A204.1 (cell line): ENCODE data around the gene RIN1.
"Not testable (repeated sequence)": the region's sequence is repeated elsewhere in the genome, so short reads cannot be mapped to it uniquely, and the experiment has no call there.

Source experiments
- FAIRE-seq: peaks from 2 replicates; lab custom pipeline; 2012; peaks lifted over from hg19 to GRCh38; lab: Jason Lieb, UNC

RIN1 gene

DNA sequence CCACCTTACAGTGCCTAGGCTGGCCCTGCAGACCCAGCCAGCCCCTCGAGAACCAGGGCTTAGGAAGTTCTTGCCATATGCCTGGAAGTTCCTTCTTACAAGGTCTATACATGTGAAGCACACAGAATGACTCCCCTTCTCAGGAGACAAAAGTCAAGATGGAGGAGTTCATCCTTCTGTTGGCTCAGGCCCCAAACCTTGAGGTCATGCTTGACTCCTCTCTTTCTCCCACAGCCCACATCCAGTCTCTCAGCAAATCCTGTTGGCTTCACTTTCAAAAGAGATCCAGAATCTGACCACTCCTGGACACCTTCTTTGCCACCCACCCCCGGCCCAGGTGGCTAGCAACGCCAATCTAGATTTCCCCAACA lies 17.6 kb downstream of the RIN1 start:
- FAIRE-seq, result no peak

DNA sequence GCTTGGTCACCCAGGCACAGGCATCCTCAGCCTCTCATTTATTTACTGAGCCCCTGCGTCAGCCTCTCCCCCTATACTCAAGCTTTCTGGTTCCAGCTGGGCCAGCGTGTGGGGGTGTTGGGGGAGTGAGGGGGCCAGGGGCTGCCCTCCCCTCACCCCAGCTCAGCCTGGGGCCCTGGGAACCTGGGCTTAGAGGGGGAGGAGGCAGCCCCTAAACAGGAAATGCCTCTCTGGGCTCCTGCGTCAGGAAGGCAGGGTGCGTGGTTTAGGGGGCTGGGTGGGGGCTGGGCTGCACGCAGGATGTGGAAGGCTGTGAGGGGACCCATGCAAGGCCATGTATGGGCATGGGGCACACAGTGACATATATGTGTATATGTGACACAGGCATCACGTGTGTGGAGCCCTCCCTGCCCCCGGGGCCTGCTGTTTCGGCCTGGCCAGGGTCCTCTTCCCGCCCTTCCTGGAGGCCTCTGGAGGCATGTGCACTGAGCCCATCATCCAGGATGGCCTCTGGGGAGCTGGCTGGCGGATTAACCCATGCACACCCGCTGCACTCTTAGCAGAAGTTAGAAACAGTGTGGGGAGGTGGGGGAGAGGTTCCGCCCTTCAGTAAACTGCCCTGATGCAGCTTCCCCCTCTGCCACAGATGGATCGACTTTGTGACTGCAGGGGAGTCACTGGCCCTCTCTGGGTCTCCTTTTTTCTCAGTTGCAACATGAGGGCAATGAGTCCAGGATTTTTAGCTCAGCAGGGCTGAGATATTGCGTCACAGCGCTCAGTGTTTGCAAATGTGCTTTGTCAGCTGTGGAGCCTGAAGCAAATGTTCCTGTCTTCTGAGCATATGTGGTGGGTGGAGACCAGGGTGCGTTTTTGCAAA lies 18.3 kb downstream of the RIN1 start:
- no peak for FAIRE-seq

- FAIRE-seq, result no peak
Observed at GRCh38 chr11:66317322-66317722, 18.9 kb downstream of the RIN1 start.

DNA sequence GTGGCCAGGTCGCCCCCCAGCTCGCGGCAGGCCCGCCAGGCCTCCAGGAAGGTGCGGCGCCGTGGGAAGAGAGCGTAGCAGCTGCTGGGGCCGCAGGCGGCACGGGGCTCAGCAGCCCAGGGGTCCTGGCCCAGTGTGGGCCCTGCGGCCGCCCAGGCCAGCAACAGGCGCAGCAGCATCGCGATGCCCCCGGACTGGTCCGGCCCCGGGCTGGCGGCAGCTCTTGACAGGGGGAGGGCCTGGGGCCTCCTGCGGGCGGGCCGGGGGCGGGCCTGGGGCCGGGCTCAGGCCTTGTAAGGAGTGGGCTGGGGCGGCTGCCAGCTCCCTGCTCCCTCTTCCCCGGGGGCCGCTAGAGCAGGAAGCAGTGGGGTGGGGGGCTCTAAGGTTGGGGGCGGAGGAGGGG lies 19.4 kb downstream of the RIN1 start, which contains the start of gene CD248:
Gene CD248, minus strand, starts transcription at position 196 of the 403 bp plus-strand sequence. Its CDS starts 17 bp downstream, at position 179.
- no peak for FAIRE-seq

GRCh38 chr11:66315921-66316811 lies 20.1 kb downstream of the RIN1 start:
- FAIRE-seq, result no peak

DNA sequence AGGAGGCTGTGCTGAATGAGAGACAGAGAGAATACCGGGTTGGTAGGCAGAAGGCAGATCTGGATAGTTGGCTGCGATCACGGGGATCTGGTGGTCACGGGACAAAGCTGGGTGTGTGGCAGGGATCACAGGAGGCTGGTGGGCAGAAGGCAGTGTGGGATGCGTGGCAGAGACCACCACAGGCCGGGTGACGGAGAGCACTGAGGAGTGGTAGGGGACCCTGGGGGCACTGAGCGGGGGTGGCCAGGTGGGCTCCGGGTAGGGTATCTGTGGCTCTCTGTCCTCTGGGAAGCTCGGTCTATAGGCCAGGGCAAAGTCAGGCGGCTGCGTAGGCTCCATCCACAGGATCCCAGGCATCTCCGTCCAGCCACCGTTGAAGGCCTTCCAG lies 20.7 kb downstream of the RIN1 start:
- FAIRE-seq, result no peak

DNA sequence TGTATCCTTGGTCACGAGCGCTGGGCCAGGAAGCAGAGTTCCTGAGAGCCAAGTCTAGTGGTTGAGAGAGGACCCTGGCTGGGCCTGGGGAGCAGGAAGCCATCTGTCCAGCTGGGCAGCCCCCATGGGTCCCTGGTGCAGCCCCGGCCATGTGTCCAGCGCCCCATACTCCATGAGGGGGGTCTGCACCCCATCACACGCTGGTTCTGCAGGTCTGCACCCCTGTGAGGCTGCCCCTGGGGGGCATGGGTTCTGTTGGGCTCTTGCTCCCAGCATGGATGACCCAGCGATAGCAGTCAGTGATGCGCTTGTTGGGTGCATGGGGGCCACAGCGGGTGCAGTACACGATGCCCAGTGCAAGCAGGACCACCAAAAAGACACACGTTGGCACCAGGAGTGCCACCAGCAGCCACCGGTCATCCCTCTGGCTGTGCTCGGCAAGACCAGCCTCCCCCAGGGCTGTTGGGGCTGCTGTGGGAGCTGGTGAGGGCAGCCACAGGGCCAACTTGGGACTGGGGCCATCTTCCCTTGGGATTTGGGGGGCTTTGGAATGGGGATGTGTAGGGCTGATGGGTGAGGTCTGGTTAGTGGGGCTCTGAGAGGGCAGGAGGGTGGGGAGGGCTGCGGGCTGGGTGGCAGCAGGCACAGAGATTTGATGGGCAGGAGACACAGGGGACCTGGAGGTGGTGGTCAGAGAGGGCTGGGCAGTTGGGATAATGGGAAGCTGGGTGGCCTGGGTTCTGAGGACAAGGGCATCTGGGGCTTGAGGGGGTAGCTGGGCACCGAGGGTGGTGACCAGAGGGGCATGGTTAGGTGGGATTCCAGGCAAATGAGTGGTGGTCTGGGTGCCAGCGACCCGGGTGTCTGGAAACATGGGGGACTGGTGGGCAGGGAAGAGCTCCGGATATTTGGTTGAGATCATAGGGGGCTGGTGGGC lies 21.4 kb downstream of the RIN1 start:
- no peak for FAIRE-seq

DNA sequence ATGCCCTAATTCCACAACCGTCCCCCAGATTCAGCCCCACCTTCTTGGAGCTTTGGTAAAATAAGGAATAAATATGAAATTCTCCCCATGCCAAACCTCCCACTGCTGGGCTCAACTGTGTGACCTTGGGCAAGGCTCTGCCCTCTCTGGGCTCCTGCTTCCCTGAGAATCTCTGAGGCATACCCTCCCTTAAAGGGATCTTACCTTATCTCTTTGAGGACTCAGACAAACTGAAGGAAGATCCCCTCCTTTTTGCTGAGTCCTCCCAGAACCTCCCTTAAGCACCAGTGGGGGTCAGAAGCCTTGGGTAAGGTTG lies 22.1 kb downstream of the RIN1 start:
- FAIRE-seq, result no peak

DNA sequence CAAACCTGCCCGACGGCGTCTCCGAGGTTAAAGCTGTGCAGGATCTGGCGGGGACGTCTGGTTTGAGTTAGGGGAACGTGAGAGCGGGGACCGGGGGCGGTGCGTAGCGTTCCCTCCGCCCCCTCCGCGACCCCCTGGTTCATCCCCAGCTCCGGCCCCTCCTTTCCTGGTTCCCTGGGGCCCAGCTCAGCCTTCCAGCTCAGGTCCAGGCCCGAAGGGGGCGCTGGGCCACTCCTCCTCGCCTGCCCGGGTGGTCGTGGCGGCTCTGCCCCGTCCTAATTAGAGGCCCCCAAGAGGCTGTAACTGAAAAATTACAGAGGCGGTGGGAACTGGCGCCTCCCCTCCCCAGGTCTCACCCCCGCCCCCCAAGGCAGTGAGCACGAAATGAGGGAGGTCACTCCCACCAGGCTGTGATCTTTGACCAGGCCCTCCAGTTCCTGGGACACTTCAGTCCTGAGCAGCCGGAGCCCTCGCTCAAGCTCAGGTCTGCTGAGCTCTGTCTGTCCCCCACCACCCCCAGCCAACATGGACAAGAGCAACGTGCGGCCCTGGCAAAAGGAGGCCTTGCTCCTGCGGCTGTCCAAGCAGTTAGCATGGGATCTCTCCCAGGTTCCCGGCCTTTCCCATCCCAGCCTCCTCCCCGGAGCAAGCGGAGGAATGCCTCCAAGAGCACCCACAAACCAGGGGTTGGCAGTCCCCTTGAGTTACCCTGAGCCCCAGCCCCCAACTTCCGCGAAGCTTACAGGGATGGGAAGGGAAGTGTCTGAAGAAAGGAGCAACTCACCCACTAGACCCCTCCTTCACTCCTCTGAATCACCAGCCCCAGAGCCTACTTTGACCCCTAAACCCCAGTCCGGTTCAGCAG lies 22.7 kb downstream of the RIN1 start:
- FAIRE-seq, result no peak

DNA sequence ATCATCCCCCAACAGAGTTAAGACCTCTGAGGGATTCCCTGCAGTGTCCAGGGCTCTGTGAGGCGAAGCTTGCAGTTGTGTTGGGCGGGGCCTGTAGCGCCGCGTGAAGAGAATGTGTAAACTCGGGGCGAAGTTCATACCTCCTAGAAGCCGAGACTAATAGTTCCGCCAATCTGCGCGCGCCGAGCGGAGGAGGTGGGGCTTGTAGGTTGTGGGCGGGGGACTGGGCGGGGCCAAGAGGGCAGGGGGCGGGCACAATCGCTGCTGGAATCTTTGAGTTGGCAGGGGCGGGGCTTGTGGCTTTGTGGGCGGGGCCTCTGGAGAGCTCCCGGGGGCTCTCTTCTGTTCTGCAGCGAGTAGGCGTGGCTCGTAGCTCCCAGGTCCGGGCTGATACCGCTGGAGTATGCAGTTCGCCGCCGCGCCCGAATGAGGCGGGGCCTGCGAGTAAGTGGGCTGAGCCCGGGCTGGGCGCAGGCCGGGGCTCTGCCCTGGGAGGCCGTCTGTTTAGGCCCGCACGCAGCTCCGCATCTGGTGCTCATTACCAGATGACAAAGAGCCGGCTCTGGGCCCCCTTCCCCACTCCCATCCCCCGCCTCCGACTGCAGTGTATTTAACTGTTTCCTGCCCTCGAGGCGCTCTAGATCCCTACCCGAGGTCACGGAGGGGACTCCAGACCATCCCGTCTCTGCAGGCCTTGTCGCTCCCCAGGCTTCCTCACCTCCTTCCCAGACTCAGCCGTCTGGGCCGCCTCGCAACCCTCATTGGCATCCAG lies 23.5 kb downstream of the RIN1 start:
- no peak for FAIRE-seq

- FAIRE-seq, result peak; percentile 27
Observed at GRCh38 chr11:66311965-66312548, 24.2 kb downstream of the RIN1 start.

DNA sequence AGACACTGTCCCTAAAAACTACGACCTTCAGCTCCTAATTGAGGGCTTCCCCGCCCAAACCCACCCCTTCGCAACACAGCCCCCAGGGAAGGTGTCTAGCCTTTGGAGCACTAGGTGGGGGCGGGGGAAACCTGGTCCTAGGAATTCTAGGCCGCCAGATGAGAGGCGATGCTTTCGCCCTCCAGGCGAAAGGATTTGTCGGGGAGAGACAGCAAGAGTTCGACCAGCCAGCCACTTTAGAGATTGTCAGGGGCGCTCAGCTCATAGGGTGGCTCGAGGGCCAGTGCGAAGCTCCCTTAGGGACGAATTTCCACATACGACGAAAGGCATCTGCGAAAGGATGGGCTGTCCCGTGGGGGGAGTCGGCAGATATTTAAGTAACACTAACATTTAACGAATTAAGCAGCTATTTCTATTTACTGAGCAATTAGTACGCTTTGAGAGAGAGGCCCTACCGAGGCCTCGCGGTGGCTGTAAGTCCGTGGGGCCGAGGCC lies 24.7 kb downstream of the RIN1 start:
- FAIRE-seq, result no peak

- not testable (repeated sequence) for FAIRE-seq
Observed at GRCh38 chr11:66310803-66311440, 25.3 kb downstream of the RIN1 start.

DNA sequence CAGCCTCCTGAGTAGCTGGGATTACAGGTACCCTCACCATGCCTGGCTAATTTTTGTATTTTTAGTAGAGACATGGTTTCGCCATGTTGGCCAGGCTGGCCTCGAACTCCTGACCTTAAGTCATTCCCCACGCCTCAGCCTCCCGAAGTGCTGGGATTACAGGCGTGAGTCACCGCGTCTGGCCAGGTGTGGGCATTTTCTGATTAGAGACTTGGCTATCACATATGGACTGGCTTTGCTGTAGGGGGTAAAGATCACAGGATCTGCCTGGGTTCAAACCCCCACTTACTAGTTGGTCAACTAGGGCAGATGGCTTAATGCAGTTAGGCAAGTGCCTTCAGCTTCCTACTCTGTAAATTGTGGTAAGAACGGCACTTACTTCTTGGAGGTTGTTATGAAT lies 25.9 kb downstream of the RIN1 start:
- no peak for FAIRE-seq

DNA sequence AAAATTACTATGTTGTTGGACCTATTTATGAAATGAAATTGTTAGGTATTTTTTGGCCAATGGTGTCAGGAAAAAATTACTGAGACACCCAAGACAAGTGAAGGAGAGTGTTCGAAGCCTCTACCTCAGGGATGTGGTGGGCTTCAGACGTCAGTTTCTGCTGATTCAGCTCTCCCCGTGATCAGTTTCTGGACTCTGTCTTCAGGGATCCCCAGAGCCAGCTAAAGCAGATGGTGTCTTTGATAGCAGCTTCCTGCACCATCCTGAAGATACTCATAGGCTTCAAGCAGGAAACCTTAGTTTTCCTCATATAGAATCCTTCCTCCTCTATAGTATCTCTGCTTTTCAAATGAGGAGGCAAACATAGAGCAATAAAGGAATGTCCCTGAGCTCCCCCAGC lies 26.8 kb downstream of the RIN1 start:
- FAIRE-seq, result no peak

- no peak for FAIRE-seq
Observed at GRCh38 chr11:66302656-66303055, 33.6 kb downstream of the RIN1 start.

GRCh38 chr11:66299186-66299585 lies 37.0 kb downstream of the RIN1 start:
- FAIRE-seq, result no peak

- FAIRE-seq, result no peak
Observed at GRCh38 chr11:66297610-66298009, 38.6 kb downstream of the RIN1 start.
